NCI-H774 (cell line): Measurements from ENCODE around the gene PAEP.

Experiments used
- DNase-seq: peaks from one replicate; lab custom pipeline; 2025; lab: John Stamatoyannopoulos, UW

The PAEP gene

GRCh38 chr9:135579889-135580660 lies 18.5 kb downstream of the PAEP start:
- no peak for DNase-seq

- DNase-seq: no peak
Observed at GRCh38 chr9:135580664-135581380, 19.3 kb downstream of the PAEP start.

GRCh38 chr9:135581636-135582426 lies 20.3 kb downstream of the PAEP start:
- DNase-seq: no peak

GRCh38 chr9:135582541-135582940 lies 21.0 kb downstream of the PAEP start:
- DNase-seq: no peak

- DNase-seq: no peak
Observed at GRCh38 chr9:135582966-135583687, 21.6 kb downstream of the PAEP start.

GRCh38 chr9:135583688-135584011 lies 22.1 kb downstream of the PAEP start:
- no peak for DNase-seq

GRCh38 chr9:135584371-135584770 lies 22.8 kb downstream of the PAEP start:
- DNase-seq: no peak

- no peak for DNase-seq
Observed at GRCh38 chr9:135584934-135585333, 23.4 kb downstream of the PAEP start.

GRCh38 chr9:135586601-135587109 lies 25.1 kb downstream of the PAEP start:
- no peak for DNase-seq

- DNase-seq: no peak
Observed at GRCh38 chr9:135587658-135588057, 26.1 kb downstream of the PAEP start.

- DNase-seq: no peak
Observed at GRCh38 chr9:135588371-135588770, 26.8 kb downstream of the PAEP start.

- no peak for DNase-seq
Observed at GRCh38 chr9:135588886-135589595, 27.5 kb downstream of the PAEP start.

- no peak for DNase-seq
Observed at GRCh38 chr9:135589596-135590485, 28.3 kb downstream of the PAEP start.

GRCh38 chr9:135590486-135591079 lies 29.0 kb downstream of the PAEP start:
- no peak for DNase-seq

GRCh38 chr9:135591506-135592330 lies 30.2 kb downstream of the PAEP start:
- DNase-seq: no peak

- no peak for DNase-seq
Observed at GRCh38 chr9:135592331-135592590, 30.7 kb downstream of the PAEP start.

GRCh38 chr9:135592625-135593024 lies 31.1 kb downstream of the PAEP start:
- DNase-seq: no peak

- no peak for DNase-seq
Observed at GRCh38 chr9:135596211-135596610, 34.7 kb downstream of the PAEP start.

GRCh38 chr9:135600296-135600817 lies 38.8 kb downstream of the PAEP start:
- no peak for DNase-seq
